GM12878 (cell line): Measurements from ENCODE around the gene ZNF554. TPM values are rescaled to one million over a fixed set of nuclear protein-coding genes. Genes with fewer than 3 reads are reported as not detected.

ENCODE experiments used
- ATAC-seq: fragments of 200-7000 bp; cut with Tn5 transposase; 3 replicates; pipeline ENCODE4 v1.9.1; 2020; ENCODE audit warnings: mild to moderate bottlenecking, moderate library complexity
- BruUV-seq: library from RNA; stranded (reverse); fragments of 400-500 nt; replicated peaks from 2 replicates; lab custom pipeline; 2021; lab: Mats Ljungman, UMichigan
- CTCF ChIA-PET: fragments of 300-600 bp; sonication (Branson Sonifier 250); formaldehyde crosslinking; extraction: SDS; loops from one replicate; lab custom pipeline; 2021; ENCODE audit warnings: inconsistent platforms; lab: Yijun Ruan, JAX
- POLR2A ChIA-PET: fragments of 350-600 bp; formaldehyde crosslinking; extraction: SDS; loops from one replicate; lab custom pipeline; 2021; ENCODE audit warnings: inconsistent platforms; lab: Charles Lee
- RAD21 ChIA-PET: fragments of 300-600 bp; sonication (Branson Sonifier 250); formaldehyde crosslinking; loops from one replicate; lab custom pipeline; 2023; ENCODE audit warnings: antibody characterized with exemption; ENCODE audit not compliant: unreplicated experiment; lab: Charles Lee
- SMC1A ChIA-PET: fragments of 300-600 bp; sonication (Branson Sonifier 250); formaldehyde crosslinking; loops from one replicate; lab custom pipeline; 2023; ENCODE audit not compliant: unreplicated experiment, uncharacterized antibody; lab: Charles Lee
- DNase-seq: peaks from one replicate; pipeline ENCODE4 v3.0.0-alpha.2; 2011; ENCODE audit warnings: low read depth, low spot score
- FAIRE-seq: peaks from 3 replicates; lab custom pipeline; 2011; peaks lifted over from hg19 to GRCh38; lab: Jason Lieb, UNC
- H2AFZ ChIP-seq: 2 replicates; pipeline ENCODE4 v1.6.0; 2011; ENCODE audit warnings: low read depth, low read length, control low read depth; ENCODE audit not compliant: control insufficient read depth
- H3K27ac ChIP-seq: 2 replicates; pipeline ENCODE4 v1.5.1; 2011; ENCODE audit warnings: control low read depth; ENCODE audit not compliant: control insufficient read depth, insufficient read depth
- H3K27me3 ChIP-seq, 2 experiments: replicated peaks in 1 of 2; 2 replicates each; pipeline versions ENCODE4 v1.6.0 to v1.6.1; 2011; ENCODE audit warnings: low read length in 1 of 2; ENCODE audit not compliant: control insufficient read depth in 2 of 2, insufficient read depth in 2 of 2
- H3K36me3 ChIP-seq, 2 experiments: 2 replicates each; pipeline ENCODE4 v1.5.1; 2011; ENCODE audit warnings: low read length in 1 of 2; ENCODE audit not compliant: control insufficient read depth in 2 of 2, insufficient read depth in 2 of 2
- H3K4me1 ChIP-seq: 2 replicates; pipeline ENCODE4 v1.6.1; 2011; ENCODE audit warnings: mild to moderate bottlenecking, low read length, moderate library complexity, mixed read lengths; ENCODE audit not compliant: control insufficient read depth, insufficient read depth
- H3K4me2 ChIP-seq: 2 replicates; pipeline ENCODE4 v1.6.0; 2011; ENCODE audit warnings: control low read depth; ENCODE audit not compliant: control insufficient read depth, insufficient read depth
- H3K4me3 ChIP-seq: fragments of 200-600 bp; sonication (generic); 2 replicates; pipeline ENCODE4 v1.5.1; 2016
- H3K79me2 ChIP-seq: 2 replicates; pipeline ENCODE4 v1.6.0; 2011; ENCODE audit warnings: low read length; ENCODE audit not compliant: control insufficient read depth, insufficient read depth
- H3K9ac ChIP-seq: 2 replicates; pipeline ENCODE4 v1.8.0; 2011; ENCODE audit warnings: low read length, control low read depth, mixed read lengths; ENCODE audit not compliant: control insufficient read depth, insufficient read depth
- H3K9me3 ChIP-seq: replicated peaks from 3 replicates; pipeline ENCODE4 v1.5.1; 2011; ENCODE audit warnings: mild to moderate bottlenecking, low read length; ENCODE audit not compliant: control insufficient read depth, insufficient read depth
- H4K20me1 ChIP-seq: 2 replicates; pipeline ENCODE4 v1.6.0; 2011; ENCODE audit not compliant: control insufficient read depth, insufficient read depth
- ASH2L ChIP-seq: fragments of 300-600, 200-600 bp; sonication (generic); IDR thresholded peaks from 2 replicates; pipeline ENCODE4 v1.6.1; 2017; ENCODE audit warnings: low read depth, mild to moderate bottlenecking, borderline replicate concordance
- KDM1A ChIP-seq: fragments of 200-600 bp; sonication (generic); IDR thresholded peaks from 2 replicates; pipeline ENCODE4 v1.6.1; 2016; ENCODE audit warnings: borderline replicate concordance
- NR2F1 ChIP-seq: fragments of 450-650 bp; conservative IDR thresholded peaks from 2 replicates; pipeline ENCODE4 v1.6.1; 2017; ENCODE audit warnings: mild to moderate bottlenecking
- RAD51 ChIP-seq: fragments of 450-650 bp; IDR thresholded peaks from 2 replicates; pipeline ENCODE4 v1.6.1; 2016; ENCODE audit warnings: moderate library complexity, mild to moderate bottlenecking, inconsistent platforms
- RBBP5 ChIP-seq: fragments of 200-600 bp; sonication (generic); conservative IDR thresholded peaks from 2 replicates; pipeline ENCODE4 v1.6.1; 2016
- SMARCA5 ChIP-seq: fragments of 450-650 bp; IDR thresholded peaks from 2 replicates; pipeline ENCODE4 v1.6.1; 2017; ENCODE audit warnings: mild to moderate bottlenecking
- TCF12 ChIP-seq: IDR thresholded peaks from 2 replicates; pipeline ENCODE4 v1.6.1; 2011; ENCODE audit warnings: low read depth, mild to moderate bottlenecking, low read length
- WGBS: methylation state at CpG from one replicate; pipeline ENCODE4 v1.1.6; 2016; ENCODE audit warnings: low lambda C conversion rate; ENCODE audit not compliant: insufficient replicate concordance, insufficient coverage; ENCODE audit errors: missing lambda C conversion rate; 5-methylcytosine and 5-hydroxymethylcytosine counted together
- in situ Hi-C: fragments of 300-500 bp; cut with MboI; formaldehyde crosslinking; loops from 9 replicates; pipeline ENCODE4 v1.14.3; 2018; ENCODE audit warnings: mixed read lengths
- intact Hi-C: fragments of 100-400 bp; cut with micrococcal nuclease; formaldehyde crosslinking; loops from one replicate; pipeline ENCODE4 v1.14.2; 2022; ENCODE audit not compliant: unreplicated experiment
- polyA plus RNA-seq, 11 experiments: library from polyadenylated mRNA; depleted of rRNA in 4 of 11; unstranded in 6 of 11; stranded (reverse) in 5 of 11; fragments of >200 nt; fragmentation: Nextera tagmentation in 4 of 11; fragmentation: Illumina TruSeq in 1 of 11; extraction: Ambion mirVana in 4 of 11; extraction: Trizol in 1 of 11; gene quantifications; 1 replicate in 1 of 11; 2 replicates in 10 of 11; pipeline versions ENCODE4 v1.2.1 to v1.2.3, GENCODE V29; 2011 to 2016; ENCODE audit warnings: inconsistent platforms in 2 of 11, missing spikeins in 2 of 11, low read depth in 1 of 11
- total RNA-seq, 4 experiments: library from RNA; depleted of rRNA in 3 of 4; stranded (reverse); fragments of >200 nt in 3 of 4; fragmentation: Illumina TruSeq in 1 of 4; extraction: Trizol in 1 of 4; gene quantifications; 2 replicates each; pipeline versions ENCODE4 v1.2.1 to v1.2.3, GENCODE V29; 2013 to 2021
- TF ChIP-seq, protein P1 (sequence below): fragments of 450-650 bp; conservative IDR thresholded peaks from 2 replicates; pipeline ENCODE4 v1.6.1; 2017; ENCODE audit warnings: mild to moderate bottlenecking, moderate library complexity
- TF ChIP-seq, protein P2 (sequence below): fragments of 450-650 bp; IDR thresholded peaks from 2 replicates; pipeline ENCODE4 v1.6.1; 2014; ENCODE audit warnings: mild to moderate bottlenecking
- TF ChIP-seq, protein P3 (sequence below): IDR thresholded peaks from 2 replicates; pipeline ENCODE4 v1.6.1; 2011; ENCODE audit warnings: mild to moderate bottlenecking, low read depth, low read length, moderate library complexity; ENCODE audit not compliant: insufficient replicate concordance

The ZNF554 gene
- total and polyA plus RNA-seq, 10 of the 15 experiments (the other 5 are each of a cell fraction or from before 2014, with no cell fraction given), result 0.19 to 2.1 (median 1.4) TPM

- TF ChIP-seq RBBP5 (no peak), ASH2L (no peak), SMARCA5 (peak; percentile 77)
- TF ChIP-seq, protein P1, sequence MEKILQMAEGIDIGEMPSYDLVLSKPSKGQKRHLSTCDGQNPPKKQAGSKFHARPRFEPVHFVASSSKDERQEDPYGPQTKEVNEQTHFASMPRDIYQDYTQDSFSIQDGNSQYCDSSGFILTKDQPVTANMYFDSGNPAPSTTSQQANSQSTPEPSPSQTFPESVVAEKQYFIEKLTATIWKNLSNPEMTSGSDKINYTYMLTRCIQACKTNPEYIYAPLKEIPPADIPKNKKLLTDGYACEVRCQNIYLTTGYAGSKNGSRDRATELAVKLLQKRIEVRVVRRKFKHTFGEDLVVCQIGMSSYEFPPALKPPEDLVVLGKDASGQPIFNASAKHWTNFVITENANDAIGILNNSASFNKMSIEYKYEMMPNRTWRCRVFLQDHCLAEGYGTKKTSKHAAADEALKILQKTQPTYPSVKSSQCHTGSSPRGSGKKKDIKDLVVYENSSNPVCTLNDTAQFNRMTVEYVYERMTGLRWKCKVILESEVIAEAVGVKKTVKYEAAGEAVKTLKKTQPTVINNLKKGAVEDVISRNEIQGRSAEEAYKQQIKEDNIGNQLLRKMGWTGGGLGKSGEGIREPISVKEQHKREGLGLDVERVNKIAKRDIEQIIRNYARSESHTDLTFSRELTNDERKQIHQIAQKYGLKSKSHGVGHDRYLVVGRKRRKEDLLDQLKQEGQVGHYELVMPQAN, result peak; percentile 76
Observed at GRCh38 chr19:2819540-2820111, at the start of gene ZNF554 (continued).

GRCh38 chr19:2770055-2771013, 49.3 kb upstream of the ZNF554 start:
- no peak for ATAC-seq
- Histone ChIP-seq H3K4me2 (no peak overlapping the region), H4K20me1 (peaks cover 3% of the 10 kb centered on the region; the same call in 1 of the 2 replicates), H3K27me3 (no peaks in the 10 kb centered on the region), H2AFZ (no peak overlapping the region), H3K4me1 (peaks cover under 1% of the 10 kb centered on the region; the same call in 1 of the 2 replicates), H3K27ac (no peak overlapping the region), H3K9ac (no peak overlapping the region), H3K36me3 (peaks cover 1 to 27% of the 10 kb centered on the region in 2 experiments; a peak in 3 of 4 replicates), H3K4me3 (no peak overlapping the region), H3K9me3 (no peaks in the 10 kb centered on the region; the same call in 2 of the 3 replicates), H3K79me2 (peaks cover 33% of the 10 kb centered on the region)
- ChIA-PET CTCF (interaction anchor here (1.2 kb wide), 1 partner anchor 21 kb away, joined by 4 read pairs; no protein-coding TSS in a partner anchor), SMC1A (no interaction called here), POLR2A (no interaction called here), RAD21 (interaction anchor here (0.5 kb wide), 2 partner anchors 115 to 318 kb away, joined by 4 to 5 read pairs; no protein-coding TSS in a partner anchor)
- FAIRE-seq, result no peak
- DNase-seq, result no peak
- no TSS peak for BruUV-seq
- intact Hi-C loops (no loop called here), in situ Hi-C loops (no loop called here)
- TF ChIP-seq KDM1A (no peak), NR2F1 (no peak), RAD51 (no peak), TCF12 (no peak)
- TF ChIP-seq, protein P2, sequence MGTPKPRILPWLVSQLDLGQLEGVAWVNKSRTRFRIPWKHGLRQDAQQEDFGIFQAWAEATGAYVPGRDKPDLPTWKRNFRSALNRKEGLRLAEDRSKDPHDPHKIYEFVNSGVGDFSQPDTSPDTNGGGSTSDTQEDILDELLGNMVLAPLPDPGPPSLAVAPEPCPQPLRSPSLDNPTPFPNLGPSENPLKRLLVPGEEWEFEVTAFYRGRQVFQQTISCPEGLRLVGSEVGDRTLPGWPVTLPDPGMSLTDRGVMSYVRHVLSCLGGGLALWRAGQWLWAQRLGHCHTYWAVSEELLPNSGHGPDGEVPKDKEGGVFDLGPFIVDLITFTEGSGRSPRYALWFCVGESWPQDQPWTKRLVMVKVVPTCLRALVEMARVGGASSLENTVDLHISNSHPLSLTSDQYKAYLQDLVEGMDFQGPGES, result no peak
- TF ChIP-seq, protein P3, sequence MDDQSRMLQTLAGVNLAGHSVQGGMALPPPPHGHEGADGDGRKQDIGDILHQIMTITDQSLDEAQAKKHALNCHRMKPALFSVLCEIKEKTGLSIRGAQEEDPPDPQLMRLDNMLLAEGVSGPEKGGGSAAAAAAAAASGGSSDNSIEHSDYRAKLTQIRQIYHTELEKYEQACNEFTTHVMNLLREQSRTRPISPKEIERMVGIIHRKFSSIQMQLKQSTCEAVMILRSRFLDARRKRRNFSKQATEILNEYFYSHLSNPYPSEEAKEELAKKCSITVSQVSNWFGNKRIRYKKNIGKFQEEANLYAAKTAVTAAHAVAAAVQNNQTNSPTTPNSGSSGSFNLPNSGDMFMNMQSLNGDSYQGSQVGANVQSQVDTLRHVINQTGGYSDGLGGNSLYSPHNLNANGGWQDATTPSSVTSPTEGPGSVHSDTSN, result no peak
- WGBS, result 89% methylated on average over 40 of the region's 40 CpGs
